ENCODE results near the gene RTBDN.

Gene RTBDN

DNA sequence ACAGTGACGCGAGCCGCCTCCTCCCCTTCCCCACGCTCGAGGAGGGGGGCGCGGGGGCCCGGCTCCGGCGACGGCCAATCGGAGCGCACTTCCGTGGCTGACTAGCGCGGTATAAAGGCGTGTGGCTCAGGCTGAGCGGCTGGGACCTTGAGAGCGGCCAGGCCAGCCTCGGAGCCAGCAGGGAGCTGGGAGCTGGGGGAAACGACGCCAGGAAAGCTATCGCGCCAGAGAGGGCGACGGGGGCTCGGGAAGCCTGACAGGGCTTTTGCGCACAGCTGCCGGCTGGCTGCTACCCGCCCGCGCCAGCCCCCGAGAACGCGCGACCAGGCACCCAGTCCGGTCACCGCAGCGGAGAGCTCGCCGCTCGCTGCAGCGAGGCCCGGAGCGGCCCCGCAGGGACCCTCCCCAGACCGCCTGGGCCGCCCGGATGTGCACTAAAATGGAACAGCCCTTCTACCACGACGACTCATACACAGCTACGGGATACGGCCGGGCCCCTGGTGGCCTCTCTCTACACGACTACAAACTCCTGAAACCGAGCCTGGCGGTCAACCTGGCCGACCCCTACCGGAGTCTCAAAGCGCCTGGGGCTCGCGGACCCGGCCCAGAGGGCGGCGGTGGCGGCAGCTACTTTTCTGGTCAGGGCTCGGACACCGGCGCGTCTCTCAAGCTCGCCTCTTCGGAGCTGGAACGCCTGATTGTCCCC, 42.9 kb downstream of the RTBDN start, which contains the start of gene JUNB:
TSS of gene JUNB (plus strand) at position 142 of the 706 bp plus-strand sequence. CDS start at position 428, 286 bp downstream.
- DNase-seq: peak; percentile 97

DNA sequence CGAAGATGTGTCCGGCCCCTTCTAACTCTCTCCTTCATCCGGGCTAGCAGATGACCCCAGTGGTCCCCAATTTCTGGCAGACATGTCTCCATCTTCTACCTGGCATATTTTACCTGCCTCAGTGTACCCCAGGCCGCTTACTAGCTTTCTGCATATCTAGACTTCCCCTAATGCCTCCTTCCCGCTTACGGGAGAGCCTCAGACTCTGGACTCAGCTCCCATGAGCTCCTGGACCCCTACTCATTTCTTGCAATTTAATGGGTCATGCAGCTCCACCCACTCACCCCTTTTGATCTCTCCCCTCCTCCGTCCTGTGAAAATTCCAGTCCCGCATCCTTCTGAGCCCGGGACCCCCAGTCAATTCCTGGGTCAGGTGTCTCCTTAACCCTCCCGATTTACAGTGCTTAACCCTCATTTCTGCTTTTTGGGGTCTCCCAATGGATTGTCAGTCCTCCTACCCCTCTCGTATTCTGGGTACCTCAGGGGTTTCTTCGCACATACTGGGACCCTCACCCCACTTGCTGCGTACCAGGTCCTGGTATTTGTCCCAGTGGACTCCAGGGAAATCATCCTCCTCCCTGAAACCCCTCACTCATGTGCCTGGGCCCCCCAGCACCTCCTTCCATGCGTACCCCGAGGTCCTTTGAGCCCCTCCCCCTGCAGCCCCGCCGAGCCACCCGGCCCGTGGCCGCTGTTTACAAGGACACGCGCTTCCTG, 43.6 kb downstream of the RTBDN start:
- DNase-seq: no peak

DNA sequence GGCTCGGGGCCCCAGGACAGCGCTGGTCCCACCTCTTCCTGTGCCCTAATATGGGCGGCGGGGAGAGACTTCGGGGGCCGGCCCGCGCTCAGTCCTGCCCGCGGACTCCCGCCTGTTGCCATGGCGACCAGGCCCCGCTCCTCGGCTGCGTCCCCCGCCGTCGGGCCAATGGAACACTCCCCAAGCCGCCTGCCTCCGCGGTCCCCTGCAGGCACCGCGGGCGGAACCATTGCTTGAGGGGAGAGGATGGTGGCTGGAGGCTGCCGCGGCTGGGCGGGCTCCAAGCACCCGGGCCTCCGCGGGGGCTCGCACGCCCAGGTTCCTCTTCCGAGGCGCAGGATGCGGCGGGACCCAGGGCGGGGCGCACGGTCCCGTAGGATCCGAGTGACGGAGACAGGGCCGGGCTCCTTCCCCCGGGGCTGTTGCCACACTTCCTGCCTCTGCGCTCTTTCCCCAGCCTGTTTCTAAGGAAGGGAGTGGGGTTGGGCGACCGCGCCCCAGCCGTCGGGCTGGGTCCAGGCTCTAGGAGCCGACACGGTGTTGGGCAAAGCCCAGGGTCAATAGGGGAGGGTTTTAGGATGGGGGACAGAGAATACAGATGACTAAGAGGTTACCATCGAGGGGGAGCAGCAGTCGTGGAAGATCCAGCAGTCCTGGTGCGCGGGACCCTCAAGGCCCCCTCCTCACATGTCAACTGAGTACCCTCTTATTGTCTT, 44.3 kb downstream of the RTBDN start:
- DNase-seq: peak; percentile 98

DNA sequence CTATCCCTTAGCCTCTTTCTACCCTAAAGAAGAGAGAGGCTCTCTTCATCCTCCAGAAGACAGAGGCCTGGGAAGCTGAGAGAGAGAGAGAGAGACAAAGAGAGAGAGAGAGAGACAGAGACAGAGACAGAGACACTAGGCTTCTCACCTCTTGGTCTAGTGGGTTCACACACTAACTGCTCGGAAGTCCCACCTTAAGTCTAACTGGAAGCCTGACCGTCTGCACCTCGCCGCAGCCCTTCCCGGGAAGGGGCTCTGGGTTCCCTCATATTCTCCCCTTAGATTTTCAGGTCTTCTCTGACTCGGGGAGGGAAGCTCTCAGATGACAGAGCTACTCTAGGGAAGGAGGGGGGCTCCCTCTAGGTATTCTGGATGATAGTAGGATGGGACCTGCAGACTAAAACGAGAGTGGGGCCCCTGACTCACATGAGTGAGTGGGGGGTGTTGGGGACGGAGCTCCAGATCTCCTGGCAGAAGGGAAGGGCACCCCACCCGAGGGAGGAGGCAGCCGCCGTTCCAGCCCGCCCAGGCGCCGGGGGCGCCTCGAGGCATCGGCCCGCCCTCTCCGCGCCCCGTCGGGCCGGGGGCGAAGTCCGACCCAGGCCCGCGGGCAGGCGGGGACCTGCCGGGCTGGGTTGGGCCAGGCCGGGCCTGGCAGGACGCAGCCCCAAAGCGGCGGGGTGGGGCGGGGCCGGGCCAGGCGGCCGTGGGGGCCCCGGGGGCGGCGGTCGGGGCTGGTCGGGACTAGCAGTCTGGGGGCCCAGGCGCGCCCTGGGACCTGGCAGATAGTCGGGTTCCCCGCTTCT, 45.1 kb downstream of the RTBDN start:
- DNase-seq: peak; percentile 52

DNA sequence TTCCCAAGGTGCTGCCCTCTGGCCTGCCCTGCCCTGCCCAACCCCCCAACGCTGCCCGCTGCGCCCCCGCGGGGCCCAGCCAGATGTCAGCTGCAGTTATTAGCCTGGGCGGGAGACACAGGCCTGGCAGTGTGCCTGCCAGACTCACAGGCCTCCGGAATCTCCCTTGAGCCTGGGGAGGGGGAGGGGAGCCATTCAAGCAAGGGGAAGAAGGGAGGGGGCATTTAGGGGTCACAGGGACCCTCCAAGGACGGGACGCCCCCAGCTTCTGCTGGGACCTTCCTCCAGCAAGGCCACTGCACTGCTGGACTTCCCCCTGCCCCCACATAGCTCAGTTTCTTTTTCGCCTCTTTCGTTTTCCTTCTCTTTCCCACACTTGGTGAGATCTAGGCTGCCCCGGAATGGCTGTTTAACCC, 45.7 kb downstream of the RTBDN start:
- DNase-seq: no peak

DNA sequence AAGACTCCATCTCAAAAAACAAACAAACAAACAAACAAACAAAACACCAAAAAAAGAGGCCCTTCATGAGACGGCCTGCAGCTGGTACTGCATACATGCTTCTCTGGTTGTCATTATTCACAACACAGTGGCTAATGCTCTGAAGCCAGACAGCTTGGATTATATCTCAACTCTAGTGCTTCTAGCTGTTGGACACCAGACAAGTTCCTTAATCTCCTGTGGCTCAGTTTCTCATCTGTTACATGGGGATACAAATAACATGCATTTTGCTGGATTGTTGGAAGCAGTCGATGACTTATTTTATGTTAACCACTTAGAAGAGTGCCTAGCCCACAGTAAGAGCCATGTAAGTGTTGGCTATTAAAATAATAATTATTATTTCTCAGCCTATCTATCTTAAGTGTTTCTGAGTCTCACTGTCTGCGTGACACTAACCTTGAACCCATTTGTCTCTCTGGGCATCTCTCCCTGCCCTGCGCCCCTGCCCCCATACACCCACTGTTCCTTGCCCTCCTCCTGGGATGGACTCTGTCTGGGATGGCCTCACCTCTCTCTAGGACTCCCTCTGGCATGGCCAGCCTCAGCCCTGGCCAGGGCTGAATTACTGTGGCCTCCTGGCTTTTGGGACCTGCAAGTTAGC, 46.2 kb downstream of the RTBDN start:
- DNase-seq: no peak

DNA sequence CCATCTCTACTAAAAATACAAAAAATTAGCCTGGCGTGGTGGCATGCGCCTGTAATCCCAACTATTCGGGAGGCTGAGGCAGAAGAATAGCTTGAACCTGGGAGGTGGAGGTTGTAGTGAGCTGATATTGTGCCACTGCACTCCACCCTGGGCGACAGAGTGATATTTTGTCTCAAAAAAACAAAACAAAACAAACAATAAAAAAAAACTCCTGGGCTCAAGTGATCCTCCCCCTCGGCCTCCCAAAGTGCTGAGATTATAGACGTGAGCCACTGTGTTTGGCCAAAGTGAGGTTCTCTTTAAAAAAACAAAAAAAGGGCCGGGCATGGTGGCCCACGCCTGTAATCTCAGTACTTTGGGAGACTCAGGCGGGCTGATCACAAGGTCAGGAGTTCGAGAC, 46.9 kb downstream of the RTBDN start:
- no peak for DNase-seq

DNA sequence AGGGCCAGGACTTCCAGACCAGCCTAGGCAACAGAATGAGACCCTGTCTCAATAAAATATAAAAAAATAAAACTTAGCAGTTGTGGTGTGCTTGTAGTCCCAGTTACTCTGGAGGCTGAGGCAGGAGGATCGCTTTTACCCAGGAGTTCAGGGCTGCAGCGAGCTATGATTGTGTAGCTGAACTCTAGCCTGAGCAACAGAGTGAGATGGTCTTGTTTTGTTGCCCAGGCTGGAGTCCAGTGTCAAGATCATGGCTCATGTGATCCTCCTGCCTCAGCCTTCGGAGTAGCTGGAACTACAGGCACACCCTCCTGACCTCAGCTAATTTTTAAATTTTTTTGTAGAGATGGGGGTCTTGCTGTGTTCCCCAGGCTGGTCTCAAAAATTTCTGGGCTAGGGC, 47.4 kb downstream of the RTBDN start:
- DNase-seq: no peak

DNA sequence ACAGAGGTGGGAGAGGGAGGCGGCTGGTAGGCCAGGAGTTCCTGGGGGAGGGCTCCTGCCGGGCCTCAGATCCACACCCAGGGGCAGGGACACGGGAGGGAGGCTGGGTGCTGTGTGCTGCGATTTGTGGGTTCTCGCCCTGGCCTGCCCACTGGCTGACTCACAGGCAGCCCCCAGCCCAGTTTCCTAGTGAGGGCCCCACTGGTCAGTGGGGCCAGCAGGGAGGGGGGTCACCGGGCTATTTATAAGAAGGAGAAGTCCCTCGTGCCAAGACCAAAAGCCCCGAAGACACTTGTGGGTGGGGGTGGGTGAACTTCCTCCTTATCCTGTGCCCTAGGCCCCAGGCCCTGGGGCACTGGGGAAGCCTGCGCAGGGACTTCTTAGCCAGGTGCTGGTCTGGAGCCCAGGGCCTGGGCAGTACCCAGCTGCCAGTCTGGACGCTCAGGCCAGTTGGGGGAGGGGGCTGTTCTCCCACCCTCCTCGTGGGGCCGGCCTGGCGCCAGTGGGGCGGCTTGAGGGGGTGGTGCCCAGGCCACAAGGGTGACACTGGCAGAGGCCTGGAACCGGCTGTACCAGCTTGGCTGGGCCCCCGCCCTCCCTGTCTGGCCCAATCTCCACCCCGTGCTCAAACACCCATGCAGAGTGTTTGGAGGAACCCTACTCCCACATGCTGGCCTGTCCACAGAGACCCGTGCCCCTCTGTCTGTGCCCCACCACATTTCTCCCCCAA, 48.1 kb downstream of the RTBDN start:
- no peak for DNase-seq

DNA sequence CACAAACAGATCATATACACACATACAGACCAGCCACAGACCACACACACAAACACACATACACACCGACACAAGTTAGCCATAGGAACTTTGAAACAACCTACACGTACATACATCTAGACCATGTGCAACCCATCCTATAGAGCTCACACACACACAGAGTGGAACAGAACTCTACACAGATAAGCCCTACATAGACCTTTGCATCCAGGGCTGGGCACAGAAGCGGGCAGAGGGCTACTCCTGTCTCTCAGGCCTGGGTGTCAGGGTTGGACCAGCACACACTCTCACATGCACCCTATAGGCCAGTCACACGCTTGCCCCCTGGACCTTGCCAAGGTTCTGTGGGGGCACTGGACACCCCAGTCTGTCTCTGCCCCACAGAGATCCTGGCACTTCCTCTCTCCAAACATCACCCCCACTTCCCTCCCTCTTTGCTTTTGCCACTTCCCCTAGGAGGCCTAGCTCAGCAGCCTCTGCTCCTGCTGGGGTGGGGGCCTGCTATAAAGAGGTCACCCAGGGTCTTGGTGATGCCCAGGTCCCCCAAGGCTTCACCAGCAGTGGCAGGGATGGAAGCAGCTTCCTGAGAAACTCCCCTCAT, 48.8 kb downstream of the RTBDN start:
- no peak for DNase-seq

DNA sequence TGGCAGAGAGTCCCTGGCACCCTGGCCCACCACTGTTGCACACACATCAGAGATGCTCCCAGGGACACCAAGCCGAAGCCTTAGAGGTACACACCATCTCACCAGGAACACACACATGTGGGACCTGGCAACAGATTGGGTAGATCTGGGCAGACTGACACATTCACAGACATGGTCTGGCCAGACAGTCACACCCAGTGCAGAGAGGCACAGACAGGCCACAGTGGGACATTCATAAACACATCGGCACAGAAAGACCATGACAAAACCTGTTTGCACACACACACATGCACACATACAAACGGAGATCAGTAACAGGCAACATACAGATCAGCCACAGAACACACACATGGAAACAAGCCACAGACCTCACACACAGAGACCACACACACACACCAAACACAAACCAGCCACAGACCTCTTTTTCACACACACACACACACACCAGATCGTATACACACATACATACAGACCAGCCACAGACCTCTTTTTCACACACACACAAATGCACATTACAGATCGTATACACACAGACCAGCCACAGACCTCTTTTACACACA, 49.4 kb downstream of the RTBDN start:
- no peak for DNase-seq

DNA sequence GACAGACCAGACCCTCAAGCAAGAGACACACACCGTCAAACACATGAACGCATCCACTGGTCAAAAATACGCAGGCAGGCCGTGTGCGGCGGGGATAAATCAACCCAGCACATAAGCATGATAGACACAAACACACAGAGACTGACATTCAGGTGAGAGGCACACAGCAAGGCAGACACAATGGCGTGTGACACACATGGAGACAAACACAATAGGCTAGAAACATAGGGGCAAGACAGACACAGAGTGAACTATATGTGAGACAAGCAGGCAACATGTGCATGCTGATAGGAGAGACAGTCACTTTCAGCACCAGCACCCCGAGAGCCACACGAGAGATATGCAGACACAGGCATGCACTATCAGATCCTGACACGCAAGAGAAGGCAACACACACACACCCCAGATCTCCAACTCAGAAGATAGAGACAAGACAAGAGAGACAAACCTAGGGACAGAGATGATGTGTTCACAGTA, 49.9 kb downstream of the RTBDN start:
- no peak for DNase-seq

DNA sequence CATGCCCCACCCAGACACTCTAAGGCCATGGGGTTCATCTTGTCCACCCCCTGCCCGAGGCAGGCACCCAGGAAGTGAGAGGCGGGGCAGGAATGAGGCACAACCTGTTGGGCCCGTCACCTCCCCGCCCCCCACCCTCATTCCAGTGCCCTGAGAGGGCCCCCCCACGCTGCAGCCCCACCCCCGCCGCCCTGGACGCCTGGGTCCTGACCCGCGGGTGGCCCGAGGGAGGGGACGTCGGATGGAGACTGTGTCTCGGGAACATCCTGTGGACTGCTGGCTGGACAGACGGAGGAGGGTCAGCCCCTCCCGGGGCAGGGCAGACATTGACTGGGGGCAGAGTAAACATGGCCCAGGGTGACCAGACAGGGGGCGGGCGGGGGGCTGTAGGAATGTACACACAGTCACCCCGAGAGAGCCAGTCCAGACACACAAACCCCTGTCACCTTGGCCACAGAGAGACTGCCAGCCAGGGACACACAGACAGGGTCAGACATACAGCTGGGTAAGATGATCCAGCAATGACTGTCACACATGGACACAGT, 50.5 kb downstream of the RTBDN start:
- DNase-seq: no peak

DNA sequence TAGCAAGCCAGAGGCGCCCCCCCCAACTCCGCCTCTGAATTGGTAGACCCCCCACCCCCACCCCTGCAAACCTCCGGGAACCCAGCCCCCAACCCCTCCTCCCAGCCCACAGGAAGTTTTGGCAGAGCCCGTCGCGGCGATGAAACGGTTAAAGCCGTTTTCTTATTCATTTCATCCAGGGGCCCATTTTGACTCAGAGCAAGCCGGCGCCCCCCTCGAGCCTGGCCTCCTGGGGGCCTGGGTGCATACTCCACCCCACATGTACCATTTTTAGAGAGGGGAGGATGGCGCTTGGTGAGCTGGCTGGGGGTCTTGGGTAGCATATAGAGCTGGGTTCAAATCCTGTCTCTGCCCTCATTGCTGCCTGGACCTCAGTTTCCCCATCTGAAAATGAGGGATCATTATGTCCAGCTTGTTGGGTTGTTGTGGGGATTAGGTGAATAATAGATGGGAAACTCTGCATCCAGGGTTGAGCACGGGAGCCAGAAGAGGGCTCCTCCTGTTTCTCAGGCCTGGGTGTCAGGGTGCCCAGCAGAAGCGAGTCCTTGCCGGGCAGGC, 51.0 kb downstream of the RTBDN start:
- peak; percentile 84 for DNase-seq

DNA sequence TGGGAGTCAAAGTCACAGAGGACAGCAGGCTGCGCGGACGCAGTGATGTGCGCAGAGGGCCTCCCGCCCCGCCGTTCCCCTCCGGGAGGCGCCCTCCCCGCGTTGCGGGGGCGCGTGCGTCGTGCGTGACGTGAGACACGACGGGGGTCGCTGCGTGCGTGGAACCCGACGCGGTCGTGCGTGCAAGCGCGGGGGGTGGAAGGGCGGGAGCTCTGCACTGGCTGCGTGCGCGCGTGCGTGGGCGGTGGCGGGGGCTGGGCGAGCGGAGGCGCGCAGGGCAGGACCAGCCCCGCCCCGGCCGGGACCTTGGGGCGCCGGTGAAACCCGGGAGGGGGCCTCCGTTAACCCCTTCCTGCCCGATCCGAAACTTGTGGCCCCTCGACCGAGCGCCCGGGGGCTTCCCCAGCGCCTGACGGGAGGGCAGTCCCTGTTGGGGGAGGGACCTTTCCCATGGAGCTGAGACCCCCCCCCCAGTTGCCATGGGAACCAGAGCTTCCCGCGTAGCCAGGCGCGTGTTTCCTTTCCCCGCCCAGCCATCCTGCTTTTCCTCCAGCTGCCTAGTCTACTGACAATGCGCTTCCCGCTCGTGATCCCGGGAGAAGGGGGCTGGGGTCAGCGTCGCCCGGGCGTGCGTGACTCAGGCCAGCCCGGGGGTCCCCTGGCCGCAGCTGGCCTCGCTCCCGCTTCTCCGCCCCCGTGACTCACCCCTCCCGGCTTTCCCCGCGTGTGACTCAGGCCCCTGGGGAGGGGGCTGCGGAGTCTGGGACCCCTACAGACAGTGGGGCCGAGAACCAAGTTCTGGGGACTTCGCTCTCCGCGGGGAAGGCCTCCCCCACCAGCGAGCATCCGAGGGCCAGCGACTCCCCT, 51.7 kb downstream of the RTBDN start:
- peak; percentile 89 for DNase-seq

DNA sequence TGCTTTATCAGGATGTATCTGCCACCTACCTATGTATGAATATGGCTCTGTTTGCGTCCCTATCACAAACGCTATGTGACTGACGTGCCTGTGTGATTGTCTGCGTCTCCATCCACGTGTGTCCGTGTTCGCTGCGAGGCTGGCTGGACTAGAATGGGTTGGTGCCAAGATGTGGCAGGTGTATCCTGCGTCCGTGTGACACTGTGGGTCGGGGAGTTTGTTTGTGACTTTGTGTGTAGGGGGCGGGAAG, 52.3 kb downstream of the RTBDN start:
- no peak for DNase-seq

DNA sequence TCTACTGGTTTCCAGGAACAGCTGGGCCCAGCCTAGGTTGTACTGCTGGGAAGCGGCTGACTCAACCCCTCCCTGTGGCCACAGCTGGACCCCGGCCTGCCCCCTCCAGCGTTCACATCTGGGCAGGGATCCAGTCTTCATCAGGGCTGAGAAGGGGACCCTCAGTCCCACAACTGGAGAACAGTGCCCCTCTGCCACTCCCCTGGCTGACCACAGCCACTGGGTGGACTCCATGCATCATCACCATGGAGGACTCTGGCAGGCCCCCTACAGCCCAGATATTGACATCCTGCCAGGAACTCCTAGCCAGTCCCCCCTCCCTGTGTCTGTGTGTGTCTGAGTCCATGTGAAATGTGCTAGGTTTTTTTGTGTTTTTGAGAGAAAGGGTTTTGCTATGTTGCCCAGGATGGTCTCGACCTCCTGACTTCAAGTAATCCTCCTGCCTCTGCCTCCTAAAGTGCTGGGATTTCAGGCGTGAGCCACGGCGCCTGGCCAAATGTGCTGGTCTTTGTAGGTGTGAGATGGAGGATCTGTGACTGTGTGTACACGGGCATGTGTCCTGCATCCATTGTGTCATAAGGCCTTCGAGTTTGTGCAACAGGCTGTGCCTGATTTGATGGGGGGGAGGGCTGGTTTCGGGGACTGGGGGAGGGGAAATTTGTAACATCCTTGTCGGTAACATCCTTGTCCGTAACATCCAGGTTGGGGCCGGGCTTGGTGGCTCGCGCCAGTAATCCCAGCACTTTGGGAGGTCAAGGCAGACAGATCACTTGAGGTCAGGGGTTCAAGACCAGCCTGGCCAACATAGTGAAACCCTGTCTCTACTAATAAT, 55.0 kb downstream of the RTBDN start:
- DNase-seq: no peak

DNA sequence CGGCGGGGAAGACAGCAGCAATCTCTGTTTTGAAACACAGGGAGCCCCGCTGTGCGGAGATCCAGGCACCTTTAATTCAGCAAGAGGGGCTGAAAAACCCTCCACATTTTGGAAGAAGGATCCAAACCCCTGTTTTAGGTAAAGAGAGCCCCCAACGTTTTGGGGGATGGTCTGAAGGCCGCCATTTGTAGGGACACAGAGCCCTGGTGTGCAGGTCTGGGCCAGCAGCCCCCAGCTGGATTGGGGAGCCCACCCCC, 55.5 kb downstream of the RTBDN start:
- no peak for DNase-seq
